ENCODE data around the gene ACSF3.

ACSF3 gene

GRCh38 chr16:89093602-89094251, at the start of gene ACSF3:
Gene ACSF3 (plus strand): TSS chr16:89093852. CDS start chr16:89100682, 6,830 bp downstream.
- Mint-ChIP-seq H3K4me1 (peaks cover 45% of the 10 kb centered on the region), H3K27ac (ENCODE audit: low read depth) (peak within 1 kb of the TSS; percentile 90), H3K9me3 (no peaks in the 10 kb centered on the region), H3K27me3 (peaks cover 21% of the 10 kb centered on the region), H3K4me3 (peak within 1 kb of the TSS; percentile 92), H3K36me3 (ENCODE audit: insufficient read depth) (peaks cover 7% of the 10 kb centered on the region)
- DNase-seq (ENCODE audit: low spot score in 2 of 2) (peak; percentile 38), ATAC-seq (replicated peaks; ENCODE audit: extremely low read depth, poor library complexity, severe bottlenecking) (no peak)

GRCh38 chr16:89044418-89045180, 49.1 kb upstream of the ACSF3 start:
- no peak for DNase-seq (ENCODE audit: low spot score in 2 of 2)
- no peak for ATAC-seq (replicated peaks; ENCODE audit: extremely low read depth, poor library complexity, severe bottlenecking)
- H3K27me3 Mint-ChIP-seq: peaks cover 19% of the 10 kb centered on the region
- no peak overlapping the region for H3K27ac Mint-ChIP-seq (ENCODE audit: low read depth)
- H3K4me1 Mint-ChIP-seq: no peaks in the 10 kb centered on the region
- peaks cover 3% of the 10 kb centered on the region for H3K36me3 Mint-ChIP-seq (ENCODE audit: insufficient read depth)
- H3K9me3 Mint-ChIP-seq: peaks cover 5% of the 10 kb centered on the region
- H3K4me3 Mint-ChIP-seq: no peak overlapping the region

GRCh38 chr16:89045181-89045815, 48.4 kb upstream of the ACSF3 start:
- Mint-ChIP-seq H3K4me1 (no peaks in the 10 kb centered on the region), H3K36me3 (ENCODE audit: insufficient read depth) (peaks cover 3% of the 10 kb centered on the region), H3K27ac (ENCODE audit: low read depth) (no peak overlapping the region)

GRCh38 chr16:89045881-89046280, 47.8 kb upstream of the ACSF3 start:
- Mint-ChIP-seq H3K4me1 (no peaks in the 10 kb centered on the region), H3K4me3 (no peak overlapping the region), H3K27ac (ENCODE audit: low read depth) (no peak overlapping the region), H3K9me3 (peaks cover 5% of the 10 kb centered on the region), H3K27me3 (peaks cover 15% of the 10 kb centered on the region), H3K36me3 (ENCODE audit: insufficient read depth) (peaks cover 3% of the 10 kb centered on the region)
- DNase-seq (ENCODE audit: low spot score in 2 of 2): no peak
- ATAC-seq (replicated peaks; ENCODE audit: extremely low read depth, poor library complexity, severe bottlenecking): no peak

More at GRCh38 chr16:89045181-89045815, 48.4 kb upstream of the ACSF3 start:
- peaks cover 21% of the 10 kb centered on the region for H3K27me3 Mint-ChIP-seq
- peaks cover 5% of the 10 kb centered on the region for H3K9me3 Mint-ChIP-seq
- no peak for DNase-seq (ENCODE audit: low spot score in 2 of 2)
- ATAC-seq (replicated peaks; ENCODE audit: extremely low read depth, poor library complexity, severe bottlenecking): no peak
- no peak overlapping the region for H3K4me3 Mint-ChIP-seq

- Mint-ChIP-seq H3K27me3 (peaks cover 11% of the 10 kb centered on the region), H3K4me1 (no peaks in the 10 kb centered on the region), H3K27ac (ENCODE audit: low read depth) (no peak overlapping the region), H3K9me3 (peaks cover 5% of the 10 kb centered on the region), H3K4me3 (no peak overlapping the region), H3K36me3 (ENCODE audit: insufficient read depth) (peaks cover 3% of the 10 kb centered on the region)
- ATAC-seq (replicated peaks; ENCODE audit: extremely low read depth, poor library complexity, severe bottlenecking) (no peak), DNase-seq (ENCODE audit: low spot score in 2 of 2) (no peak)
These were observed 47.2 kb upstream of the ACSF3 start for GRCh38 chr16:89046491-89046890.

- ATAC-seq (replicated peaks; ENCODE audit: extremely low read depth, poor library complexity, severe bottlenecking) (no peak), DNase-seq (ENCODE audit: low spot score in 2 of 2) (no peak)
- Mint-ChIP-seq H3K36me3 (ENCODE audit: insufficient read depth) (peaks cover 3% of the 10 kb centered on the region), H3K27me3 (peaks cover 11% of the 10 kb centered on the region), H3K4me3 (no peak overlapping the region), H3K4me1 (peaks cover under 1% of the 10 kb centered on the region), H3K9me3 (peaks cover 5% of the 10 kb centered on the region), H3K27ac (ENCODE audit: low read depth) (no peak overlapping the region)
These were observed 46.1 kb upstream of the ACSF3 start for GRCh38 chr16:89047331-89048089.

- DNase-seq (ENCODE audit: low spot score in 2 of 2): no peak
These were observed 45.4 kb upstream of the ACSF3 start for GRCh38 chr16:89048090-89048725.

GRCh38 chr16:89048871-89049422, 44.7 kb upstream of the ACSF3 start:
- H3K27me3 Mint-ChIP-seq: peaks cover 11% of the 10 kb centered on the region
- peaks cover 5% of the 10 kb centered on the region for H3K4me1 Mint-ChIP-seq
- DNase-seq (ENCODE audit: low spot score in 2 of 2): no peak
- no peak overlapping the region for H3K4me3 Mint-ChIP-seq
- H3K36me3 Mint-ChIP-seq (ENCODE audit: insufficient read depth): peaks cover 3% of the 10 kb centered on the region
- no peak for ATAC-seq (replicated peaks; ENCODE audit: extremely low read depth, poor library complexity, severe bottlenecking)
- no peak overlapping the region for H3K27ac Mint-ChIP-seq (ENCODE audit: low read depth)
- H3K9me3 Mint-ChIP-seq: peaks cover 5% of the 10 kb centered on the region

More at GRCh38 chr16:89048090-89048725, 45.4 kb upstream of the ACSF3 start:
- Mint-ChIP-seq H3K36me3 (ENCODE audit: insufficient read depth) (peaks cover 3% of the 10 kb centered on the region), H3K4me3 (no peak overlapping the region), H3K9me3 (peaks cover 5% of the 10 kb centered on the region), H3K27ac (ENCODE audit: low read depth) (no peak overlapping the region), H3K27me3 (peaks cover 11% of the 10 kb centered on the region), H3K4me1 (peaks cover 5% of the 10 kb centered on the region)
- no peak for ATAC-seq (replicated peaks; ENCODE audit: extremely low read depth, poor library complexity, severe bottlenecking)

- no peak overlapping the region for H3K4me3 Mint-ChIP-seq
- peaks cover 5% of the 10 kb centered on the region for H3K4me1 Mint-ChIP-seq
- peaks cover 11% of the 10 kb centered on the region for H3K27me3 Mint-ChIP-seq
- peaks cover 3% of the 10 kb centered on the region for H3K36me3 Mint-ChIP-seq (ENCODE audit: insufficient read depth)
- DNase-seq (ENCODE audit: low spot score in 2 of 2) (no peak), ATAC-seq (replicated peaks; ENCODE audit: extremely low read depth, poor library complexity, severe bottlenecking) (no peak)
- no peak overlapping the region for H3K27ac Mint-ChIP-seq (ENCODE audit: low read depth)
- H3K9me3 Mint-ChIP-seq: peaks cover 5% of the 10 kb centered on the region
These were observed 44.1 kb upstream of the ACSF3 start for GRCh38 chr16:89049484-89050118.

GRCh38 chr16:89050119-89050867, 43.4 kb upstream of the ACSF3 start:
- Mint-ChIP-seq H3K27me3 (peaks cover 11% of the 10 kb centered on the region), H3K36me3 (ENCODE audit: insufficient read depth) (peaks cover 3% of the 10 kb centered on the region), H3K4me3 (no peak overlapping the region), H3K9me3 (peaks cover 5% of the 10 kb centered on the region), H3K27ac (ENCODE audit: low read depth) (no peak overlapping the region), H3K4me1 (peaks cover 5% of the 10 kb centered on the region)
- DNase-seq (ENCODE audit: low spot score in 2 of 2) (no peak), ATAC-seq (replicated peaks; ENCODE audit: extremely low read depth, poor library complexity, severe bottlenecking) (no peak)

- peaks cover 5% of the 10 kb centered on the region for H3K4me1 Mint-ChIP-seq
- H3K9me3 Mint-ChIP-seq: peaks cover 3% of the 10 kb centered on the region
- DNase-seq (ENCODE audit: low spot score in 2 of 2) (no peak), ATAC-seq (replicated peaks; ENCODE audit: extremely low read depth, poor library complexity, severe bottlenecking) (no peak)
- no peak overlapping the region for H3K4me3 Mint-ChIP-seq
- H3K36me3 Mint-ChIP-seq (ENCODE audit: insufficient read depth): peaks cover 3% of the 10 kb centered on the region
- no peak overlapping the region for H3K27ac Mint-ChIP-seq (ENCODE audit: low read depth)
- peaks cover 11% of the 10 kb centered on the region for H3K27me3 Mint-ChIP-seq
These were observed 42.8 kb upstream of the ACSF3 start for GRCh38 chr16:89050868-89051311.
